DLD1 (cell line): ENCODE results near the gene FPR1.

Experiments
- in situ Hi-C: cut with HindIII; loops from 2 replicates; pipeline ENCODE4 v1.10.0; 2017; ENCODE audit warnings: low sequenced_read_pairs

Gene FPR1

DNA sequence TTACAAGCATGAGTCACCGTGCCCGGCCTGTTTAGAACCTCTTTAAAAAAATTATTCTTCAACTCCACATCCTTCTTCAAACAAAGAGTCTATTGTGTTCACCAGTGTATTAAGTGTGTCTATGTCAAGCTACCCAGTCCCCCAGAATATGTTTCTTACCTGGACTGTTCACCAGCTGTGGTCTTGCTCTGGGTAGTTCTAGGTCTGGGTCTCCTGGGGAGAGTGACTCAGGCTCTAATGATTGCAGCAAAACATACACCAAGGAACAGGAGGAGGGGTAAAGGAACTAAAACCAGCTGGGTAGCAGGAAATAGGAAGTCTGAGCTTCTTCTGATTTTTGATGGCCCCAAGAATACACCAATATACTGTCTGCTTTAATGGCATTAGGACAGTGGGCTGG is at the start of gene FPR1:
TSS of gene FPR1 (minus strand) at position 224 of the 400 bp plus-strand sequence. CDS start 4,884 bp downstream, outside the sequence.
- in situ Hi-C loops: no loop called here

GRCh38 chr19:51800473-51801244 is 49.0 kb upstream of the FPR1 start:
- in situ Hi-C loops: no loop called here

DNA sequence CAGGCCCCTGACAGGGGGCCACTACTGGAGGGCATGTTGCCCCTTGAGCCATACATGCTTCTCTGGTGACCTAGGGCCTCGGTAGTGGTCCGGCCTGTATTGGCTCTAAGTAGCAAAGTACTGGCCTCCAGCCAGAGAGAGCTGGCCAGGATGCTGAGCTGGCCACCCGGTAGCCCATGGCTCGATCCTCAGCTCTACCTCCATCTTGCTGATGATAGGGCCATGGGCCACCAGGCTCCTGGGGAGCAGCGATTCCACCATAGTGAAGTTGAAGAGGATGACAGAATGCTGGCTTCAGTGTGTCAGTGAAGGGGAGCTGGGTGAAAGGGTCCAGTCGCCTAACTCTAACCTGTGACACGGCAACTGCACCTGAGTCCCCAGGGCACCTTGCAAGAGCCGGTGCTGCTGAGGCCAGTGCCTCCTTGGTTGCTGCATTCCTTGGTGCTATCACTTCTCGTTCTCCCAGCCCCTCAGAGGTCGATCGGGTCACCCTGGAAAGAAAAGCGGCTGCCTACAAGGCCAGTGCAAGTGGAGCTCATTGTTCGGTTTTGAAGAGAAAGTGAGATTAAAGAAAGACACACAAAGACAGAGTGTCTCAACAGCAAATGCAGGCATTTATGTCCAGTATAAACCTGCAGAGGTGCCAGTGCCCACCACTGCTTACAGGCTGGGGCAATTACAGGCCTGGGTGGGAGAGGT is 48.2 kb upstream of the FPR1 start:
- in situ Hi-C loops: no loop called here

DNA sequence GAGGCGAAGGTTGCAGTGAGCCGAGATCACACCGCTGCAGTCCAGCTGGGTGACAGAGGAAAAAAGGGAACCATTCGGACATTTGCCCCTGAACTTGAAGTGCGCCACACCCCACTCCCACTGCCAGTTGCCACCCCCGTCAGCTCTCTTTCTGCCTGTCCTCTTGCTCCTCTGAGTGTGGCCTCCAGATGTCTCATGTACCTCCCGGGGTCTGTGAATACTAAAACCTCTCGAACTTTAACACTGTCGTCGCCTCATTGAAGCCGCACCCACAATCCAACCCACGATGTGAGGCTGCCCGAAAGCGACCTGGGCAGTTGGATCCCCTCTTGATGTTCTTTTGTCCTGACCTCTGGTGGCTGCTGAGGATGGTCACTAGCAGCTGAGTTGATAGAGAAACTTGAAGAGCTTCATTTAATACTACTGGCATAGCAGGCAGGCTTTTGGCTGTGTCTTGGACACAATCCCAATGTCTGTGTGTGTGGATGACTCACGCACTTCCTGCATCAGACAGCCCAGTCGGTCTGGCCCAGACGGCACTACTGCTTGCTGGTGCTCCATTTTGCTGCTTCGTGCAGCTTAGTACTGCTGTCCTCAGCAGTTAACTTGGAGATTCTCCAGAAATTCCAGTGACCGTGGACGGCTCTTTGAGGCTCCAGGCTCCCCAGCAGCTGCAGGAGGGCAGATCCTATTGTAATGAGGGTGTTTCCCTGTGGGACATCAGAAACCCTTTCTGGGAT is 47.5 kb upstream of the FPR1 start:
- in situ Hi-C loops: no loop called here

GRCh38 chr19:51798062-51798461 is 46.4 kb upstream of the FPR1 start:
- in situ Hi-C loops: no loop called here

DNA sequence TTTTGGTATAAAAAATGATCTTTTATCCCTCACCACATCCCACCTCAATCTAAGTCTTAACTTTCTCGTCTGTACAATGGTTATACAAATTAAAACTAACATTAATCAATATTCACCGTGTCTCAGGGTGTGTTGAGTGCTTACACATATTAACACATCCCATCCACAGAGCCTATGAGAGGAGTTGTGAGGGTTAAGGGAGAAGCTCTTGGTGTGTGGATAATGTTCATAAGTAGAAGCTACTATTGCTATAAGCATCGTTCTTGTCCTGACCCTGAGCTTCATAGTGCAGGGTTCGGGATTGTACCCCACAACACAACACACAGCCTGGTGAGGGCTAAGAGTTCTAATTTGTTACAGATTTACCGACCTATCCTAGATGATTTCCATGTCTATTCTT is 45.8 kb upstream of the FPR1 start:
- in situ Hi-C loops: no loop called here

- in situ Hi-C loops: no loop called here
Observed at GRCh38 chr19:51796195-51796679, 44.6 kb upstream of the FPR1 start.

DNA sequence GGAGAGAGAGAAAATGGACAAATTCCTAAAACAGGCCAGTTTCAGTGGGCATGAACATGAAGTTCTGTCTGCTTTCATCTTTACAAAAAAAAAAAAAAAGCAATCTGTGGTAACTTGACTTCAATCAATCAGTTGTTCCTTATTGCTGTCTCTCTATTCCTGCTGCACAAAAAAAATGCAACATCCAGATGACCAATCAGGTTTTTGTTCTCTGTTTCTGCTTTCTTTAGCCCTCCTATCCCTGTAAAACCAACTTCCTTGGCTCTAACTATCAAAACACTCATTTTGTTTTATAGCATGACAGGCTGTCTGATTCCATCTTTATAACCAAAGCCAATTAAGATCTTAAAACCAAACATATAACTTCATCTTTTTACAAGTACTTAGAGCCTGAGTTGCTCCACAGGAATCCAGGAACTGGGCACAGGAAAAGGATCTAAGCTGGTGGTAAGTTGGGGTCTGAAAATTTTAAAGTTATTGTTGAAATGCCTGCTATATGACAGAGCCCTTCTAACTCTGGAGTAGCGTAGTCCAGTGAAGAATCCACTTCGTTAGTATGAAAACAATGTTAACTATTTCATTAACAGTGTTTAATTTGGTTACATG is 43.3 kb upstream of the FPR1 start, which contains the start of gene FPR3:
TSS of gene FPR3 (plus strand) at position 273 of the 606 bp plus-strand sequence. CDS start 28,592 bp downstream, outside the sequence.
- in situ Hi-C loops: no loop called here

- in situ Hi-C loops: no loop called here
Observed at GRCh38 chr19:51793994-51794393, 42.3 kb upstream of the FPR1 start.

GRCh38 chr19:51792932-51793331 is 41.3 kb upstream of the FPR1 start:
- in situ Hi-C loops: no loop called here

DNA sequence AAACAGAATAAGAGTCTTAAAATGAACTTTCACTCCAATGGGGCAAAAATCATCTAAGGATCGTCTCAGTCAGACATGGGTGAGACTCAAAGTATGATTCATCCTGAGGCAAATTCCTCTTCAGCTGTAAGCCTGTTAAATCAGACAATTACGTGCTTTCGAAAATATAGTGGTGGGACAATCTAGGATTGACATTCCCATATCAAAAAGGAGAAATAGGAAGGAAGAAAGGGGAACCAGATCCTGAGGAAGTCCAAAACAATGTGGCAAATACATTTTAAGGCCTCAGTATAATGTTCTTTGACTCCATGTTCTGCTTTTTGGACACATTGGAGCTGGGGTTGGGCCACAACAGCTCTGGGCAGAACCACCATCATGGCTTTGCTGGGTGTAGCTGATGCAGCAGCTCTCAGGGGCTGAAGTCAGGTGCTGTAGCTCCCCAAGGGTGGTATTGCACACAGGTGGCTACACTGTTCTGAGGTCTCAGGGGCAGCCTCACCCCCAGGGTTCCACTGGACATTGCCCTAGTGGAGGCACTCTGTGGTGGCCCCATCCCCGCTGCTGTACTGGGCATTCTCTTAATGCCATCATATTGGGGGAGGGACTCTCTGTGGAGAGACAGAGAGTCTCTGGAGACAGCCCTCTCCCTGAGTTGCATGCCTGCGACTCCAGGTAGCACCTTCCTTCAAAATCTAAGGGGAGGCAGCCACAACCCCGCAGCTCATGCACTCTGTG is 37.5 kb upstream of the FPR1 start:
- in situ Hi-C loops: no loop called here

GRCh38 chr19:51788029-51788428 is 36.4 kb upstream of the FPR1 start:
- in situ Hi-C loops: no loop called here

GRCh38 chr19:51786646-51787494 is 35.2 kb upstream of the FPR1 start:
- in situ Hi-C loops: no loop called here

DNA sequence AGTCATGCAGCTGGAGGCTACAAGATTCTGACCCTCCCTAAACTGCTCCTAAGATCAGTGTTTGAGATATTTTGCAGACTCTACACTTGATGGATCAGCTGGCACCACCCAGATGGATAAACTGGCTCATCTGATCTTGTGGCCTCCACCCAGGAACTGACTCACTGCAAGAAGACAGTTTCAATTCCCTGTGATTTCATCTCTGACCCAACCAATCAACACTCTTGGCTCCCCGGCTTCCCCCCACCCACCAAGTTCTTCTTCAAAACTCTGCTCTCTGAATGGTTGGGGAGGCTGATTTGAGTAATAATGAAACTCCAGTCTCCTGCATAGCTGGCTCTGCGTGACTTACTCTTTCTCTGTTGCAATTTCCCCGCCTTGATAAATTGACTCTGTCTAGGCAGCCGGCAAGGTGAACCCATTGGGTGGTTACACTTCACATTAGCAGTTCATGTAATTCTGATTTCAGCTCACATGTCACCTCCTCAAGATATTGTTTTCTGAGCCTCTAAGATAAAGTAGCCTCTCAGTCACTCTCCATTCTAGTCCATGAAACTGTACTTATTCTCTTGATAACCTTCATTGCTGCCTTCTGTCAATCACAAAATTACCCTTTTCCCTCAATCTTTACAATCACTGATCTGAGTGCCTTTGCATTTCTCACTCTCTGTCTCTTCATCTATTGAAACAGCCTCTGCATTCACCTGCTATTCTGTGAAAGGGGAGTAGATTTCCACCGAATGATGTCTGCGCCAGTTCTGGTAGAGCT is 33.4 kb upstream of the FPR1 start:
- in situ Hi-C loops: no loop called here

- in situ Hi-C loops: no loop called here
Observed at GRCh38 chr19:51784109-51784785, 32.6 kb upstream of the FPR1 start.

- in situ Hi-C loops: no loop called here
Observed at GRCh38 chr19:51783372-51783771, 31.7 kb upstream of the FPR1 start.

- in situ Hi-C loops: no loop called here
Observed at GRCh38 chr19:51781999-51782398, 30.3 kb upstream of the FPR1 start.

GRCh38 chr19:51780270-51780669 is 28.6 kb upstream of the FPR1 start:
- in situ Hi-C loops: no loop called here
